Activated CD4-positive, alpha-beta T cell treated with anti-CD3 and anti-CD28 coated beads, Interleukin-2, amount 10 ng/mL, durations not matched to agents 24 days and 14 days (primary cell): ENCODE measurements around the gene R3HDM2. TPM values are rescaled to one million over a fixed set of nuclear protein-coding genes. Genes with fewer than 3 reads are reported as not detected.
"Not testable (repeated sequence)": the region's sequence is repeated elsewhere in the genome, so short reads cannot be mapped to it uniquely, and the experiment has no call there.

Experiments
- DNase-seq: peaks from one replicate; pipeline ENCODE4 v3.0.0; 2022
- H3K27ac Mint-ChIP-seq: one replicate; pipeline ENCODE4 v1.8.0; 2022; ENCODE audit warnings: mild to moderate bottlenecking, mixed read lengths
- H3K27me3 Mint-ChIP-seq: one replicate; pipeline ENCODE4 v1.8.0; 2022; ENCODE audit warnings: mixed read lengths
- H3K36me3 Mint-ChIP-seq: one replicate; pipeline ENCODE4 v1.8.0; 2022; ENCODE audit warnings: low read depth, mild to moderate bottlenecking, mixed read lengths
- H3K4me1 Mint-ChIP-seq: one replicate; pipeline ENCODE4 v1.8.0; 2021; ENCODE audit warnings: mixed read lengths
- H3K4me3 Mint-ChIP-seq: one replicate; pipeline ENCODE4 v1.8.0; 2022; ENCODE audit warnings: mild to moderate bottlenecking, moderate library complexity, mixed read lengths
- H3K9me3 Mint-ChIP-seq: one replicate; pipeline ENCODE4 v1.8.0; 2021; ENCODE audit warnings: mixed read lengths
- intact Hi-C: fragments of 100-400 bp; cut with micrococcal nuclease; formaldehyde crosslinking; loops from one replicate; pipeline ENCODE4 v1.15.1; 2023
- total RNA-seq: library from RNA; stranded (reverse); gene quantifications from 2 replicates; pipeline ENCODE4 v1.2.3, GENCODE V29; 2022

Gene R3HDM2
- total RNA-seq, 1 donor from 2014 or later: 45.8 TPM

DNA sequence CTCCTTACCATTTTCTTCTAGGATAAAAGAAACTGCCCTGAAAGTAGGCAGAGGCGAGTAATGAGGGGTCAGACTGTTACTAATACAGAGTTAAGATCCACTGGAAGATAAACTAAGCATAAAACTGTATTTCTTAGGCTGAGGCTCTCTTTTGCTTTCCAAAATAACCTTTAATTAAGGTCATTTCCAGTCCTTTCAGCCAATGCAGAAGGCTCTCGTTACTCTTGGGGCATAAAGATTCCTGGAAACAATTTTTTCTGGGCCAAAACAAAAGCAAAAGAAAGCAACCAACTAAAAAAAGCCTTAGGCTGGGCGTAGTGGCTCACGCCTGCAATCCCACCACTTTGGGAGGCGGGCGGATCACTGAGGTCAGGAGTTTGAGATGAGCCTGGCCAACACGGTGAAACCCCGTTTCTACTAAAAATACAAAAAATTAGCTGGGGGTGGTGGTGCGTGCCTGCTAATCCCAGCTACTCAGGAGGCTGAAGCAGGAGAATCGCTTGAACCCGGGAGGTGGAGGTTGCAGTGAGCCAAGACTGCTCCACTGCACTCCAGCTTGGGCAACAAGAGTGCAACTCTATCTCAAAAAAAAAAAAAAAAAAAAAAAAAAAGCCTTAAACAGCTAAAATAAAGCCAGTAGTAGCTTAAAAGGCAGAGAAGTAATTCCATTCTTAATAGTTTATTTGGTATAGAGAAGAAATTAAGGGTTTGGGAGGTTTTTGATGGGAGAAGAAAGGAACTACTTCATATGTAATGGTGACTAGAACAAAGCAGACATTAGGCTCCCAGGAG is 111.0 kb downstream of the R3HDM2 start:
- no peak for DNase-seq
- no peak overlapping the region for H3K27ac Mint-ChIP-seq
- no peaks in the 10 kb centered on the region for H3K27me3 Mint-ChIP-seq
- peaks cover 2% of the 10 kb centered on the region for H3K4me1 Mint-ChIP-seq
- peaks cover 2% of the 10 kb centered on the region for H3K36me3 Mint-ChIP-seq
- intact Hi-C loops: no loop called here
- H3K4me3 Mint-ChIP-seq: no peak overlapping the region
- H3K9me3 Mint-ChIP-seq: no peaks in the 10 kb centered on the region

DNA sequence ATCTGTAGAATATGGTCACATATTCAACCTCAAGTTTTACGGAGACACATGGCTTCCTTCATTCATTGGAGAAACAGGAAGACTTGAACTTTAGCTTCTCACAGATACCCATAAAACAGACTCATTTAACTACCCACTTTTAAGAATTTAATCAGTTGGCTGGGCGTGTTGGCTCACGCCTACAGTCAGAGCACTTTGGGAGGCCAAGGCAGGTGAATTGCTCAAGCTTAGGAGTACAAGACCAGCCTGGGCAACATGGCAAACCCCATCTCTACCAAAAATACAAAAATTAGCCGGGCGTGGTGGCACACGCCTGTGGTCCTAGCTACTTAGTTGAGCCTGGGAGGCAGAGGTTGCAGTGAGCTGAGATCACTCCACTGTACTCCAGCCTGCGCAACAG is 115.2 kb downstream of the R3HDM2 start:
- H3K4me1 Mint-ChIP-seq: peaks cover 4% of the 10 kb centered on the region
- H3K9me3 Mint-ChIP-seq: no peaks in the 10 kb centered on the region
- no peaks in the 10 kb centered on the region for H3K27me3 Mint-ChIP-seq
- peaks cover 2% of the 10 kb centered on the region for H3K36me3 Mint-ChIP-seq
- intact Hi-C loops: no loop called here
- H3K4me3 Mint-ChIP-seq: no peak overlapping the region
- no peak overlapping the region for H3K27ac Mint-ChIP-seq
- no peak for DNase-seq

DNA sequence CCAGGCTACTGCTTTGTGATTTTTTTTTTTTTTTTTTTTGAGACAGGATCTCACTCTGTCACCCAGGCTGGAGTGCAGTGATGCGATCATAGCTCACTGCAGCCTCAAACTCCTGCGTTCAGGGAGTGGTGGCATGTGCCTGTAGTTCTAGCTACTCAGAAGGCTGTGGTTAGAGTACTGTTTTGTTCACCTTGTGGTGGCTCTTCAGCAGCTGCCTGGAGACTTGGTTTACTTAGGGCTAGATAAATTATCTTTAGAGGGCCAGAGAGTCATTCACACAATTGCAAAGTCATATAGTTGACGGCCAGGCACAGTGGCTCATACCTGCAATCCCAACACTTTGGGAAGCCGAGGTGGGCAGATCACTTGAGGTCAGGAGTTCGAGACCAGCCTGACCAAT is 118.6 kb downstream of the R3HDM2 start:
- H3K4me1 Mint-ChIP-seq, H3K4me3 Mint-ChIP-seq, H3K9me3 Mint-ChIP-seq, H3K27ac Mint-ChIP-seq, intact Hi-C loops, H3K27me3 Mint-ChIP-seq, DNase-seq, H3K36me3 Mint-ChIP-seq: not testable (repeated sequence)

- peaks cover 6% of the 10 kb centered on the region for H3K4me1 Mint-ChIP-seq
- H3K27ac Mint-ChIP-seq: no peak overlapping the region
- no peak overlapping the region for H3K4me3 Mint-ChIP-seq
- DNase-seq: no peak
- H3K9me3 Mint-ChIP-seq: no peaks in the 10 kb centered on the region
- no peaks in the 10 kb centered on the region for H3K27me3 Mint-ChIP-seq
- peaks cover 16% of the 10 kb centered on the region for H3K36me3 Mint-ChIP-seq
- intact Hi-C loops: no loop called here
Measured at GRCh38 chr12:57309420-57309819, 121.4 kb downstream of the R3HDM2 start.

GRCh38 chr12:57300961-57301584 is 129.8 kb downstream of the R3HDM2 start:
- DNase-seq: no peak
- intact Hi-C loops: no loop called here
- H3K9me3 Mint-ChIP-seq: no peaks in the 10 kb centered on the region
- no peaks in the 10 kb centered on the region for H3K27me3 Mint-ChIP-seq
- H3K4me1 Mint-ChIP-seq: no peaks in the 10 kb centered on the region
- H3K36me3 Mint-ChIP-seq: peaks cover 40% of the 10 kb centered on the region
- no peak overlapping the region for H3K4me3 Mint-ChIP-seq
- H3K27ac Mint-ChIP-seq: no peak overlapping the region

GRCh38 chr12:57299514-57300016 is 131.3 kb downstream of the R3HDM2 start:
- H3K36me3 Mint-ChIP-seq: peaks cover 42% of the 10 kb centered on the region
- H3K27me3 Mint-ChIP-seq: no peaks in the 10 kb centered on the region
- no peak overlapping the region for H3K4me3 Mint-ChIP-seq
- H3K9me3 Mint-ChIP-seq: no peaks in the 10 kb centered on the region
- intact Hi-C loops: no loop called here
- no peak overlapping the region for H3K27ac Mint-ChIP-seq
- H3K4me1 Mint-ChIP-seq: no peaks in the 10 kb centered on the region
- DNase-seq: no peak

DNA sequence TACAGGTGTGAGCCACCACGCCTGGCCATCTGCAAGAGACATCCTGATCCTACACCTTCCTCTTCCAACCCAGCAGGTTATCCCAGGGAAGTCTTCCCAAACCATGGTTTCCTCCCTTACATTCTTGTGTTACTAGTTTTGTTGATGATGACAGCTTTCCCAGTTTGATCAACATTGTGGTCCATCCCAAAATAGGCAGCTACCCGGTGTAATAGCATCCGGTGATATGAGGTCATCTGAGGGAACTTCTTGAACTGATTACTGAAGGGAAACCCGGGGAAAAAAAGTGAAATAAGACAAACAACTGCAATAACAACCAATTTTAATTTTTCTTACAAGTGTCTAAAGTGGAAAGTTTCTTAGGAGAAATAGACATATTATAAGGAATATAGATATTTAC is 134.6 kb downstream of the R3HDM2 start:
- no peak overlapping the region for H3K27ac Mint-ChIP-seq
- H3K27me3 Mint-ChIP-seq: no peaks in the 10 kb centered on the region
- peaks cover 37% of the 10 kb centered on the region for H3K36me3 Mint-ChIP-seq
- no peaks in the 10 kb centered on the region for H3K4me1 Mint-ChIP-seq
- H3K4me3 Mint-ChIP-seq: no peak overlapping the region
- no peak for DNase-seq
- intact Hi-C loops: no loop called here
- no peaks in the 10 kb centered on the region for H3K9me3 Mint-ChIP-seq

GRCh38 chr12:57282073-57282472 is 148.8 kb downstream of the R3HDM2 start:
- peaks cover 62% of the 10 kb centered on the region for H3K36me3 Mint-ChIP-seq
- DNase-seq, H3K27ac Mint-ChIP-seq, H3K9me3 Mint-ChIP-seq, H3K27me3 Mint-ChIP-seq, intact Hi-C loops, H3K4me3 Mint-ChIP-seq: not testable (repeated sequence)
- H3K4me1 Mint-ChIP-seq: peaks cover 18% of the 10 kb centered on the region

GRCh38 chr12:57280211-57281062 is 150.4 kb downstream of the R3HDM2 start:
- H3K27me3 Mint-ChIP-seq: no peaks in the 10 kb centered on the region
- H3K9me3 Mint-ChIP-seq: no peaks in the 10 kb centered on the region
- DNase-seq: peak; percentile 90
- peak overlapping the region; percentile 68 for H3K4me3 Mint-ChIP-seq
- intact Hi-C loops: loop anchor here (1.0 to 2.0 kb wide), 2 partner anchors 150 to 178 kb away; partner anchors contain the start of gene GLI1
- H3K36me3 Mint-ChIP-seq: peaks cover 61% of the 10 kb centered on the region
- H3K27ac Mint-ChIP-seq: peak overlapping the region; percentile 91
- peaks cover 20% of the 10 kb centered on the region for H3K4me1 Mint-ChIP-seq

- Mint-ChIP-seq H3K27ac (peak overlapping the region; percentile 35), H3K27me3 (no peaks in the 10 kb centered on the region), H3K4me1 (peaks cover 21% of the 10 kb centered on the region), H3K9me3 (no peaks in the 10 kb centered on the region), H3K36me3 (peaks cover 61% of the 10 kb centered on the region), H3K4me3 (no peak overlapping the region)
- intact Hi-C loops: no loop called here
- no peak for DNase-seq
Measured at GRCh38 chr12:57278465-57279381, 152.1 kb downstream of the R3HDM2 start.

DNA sequence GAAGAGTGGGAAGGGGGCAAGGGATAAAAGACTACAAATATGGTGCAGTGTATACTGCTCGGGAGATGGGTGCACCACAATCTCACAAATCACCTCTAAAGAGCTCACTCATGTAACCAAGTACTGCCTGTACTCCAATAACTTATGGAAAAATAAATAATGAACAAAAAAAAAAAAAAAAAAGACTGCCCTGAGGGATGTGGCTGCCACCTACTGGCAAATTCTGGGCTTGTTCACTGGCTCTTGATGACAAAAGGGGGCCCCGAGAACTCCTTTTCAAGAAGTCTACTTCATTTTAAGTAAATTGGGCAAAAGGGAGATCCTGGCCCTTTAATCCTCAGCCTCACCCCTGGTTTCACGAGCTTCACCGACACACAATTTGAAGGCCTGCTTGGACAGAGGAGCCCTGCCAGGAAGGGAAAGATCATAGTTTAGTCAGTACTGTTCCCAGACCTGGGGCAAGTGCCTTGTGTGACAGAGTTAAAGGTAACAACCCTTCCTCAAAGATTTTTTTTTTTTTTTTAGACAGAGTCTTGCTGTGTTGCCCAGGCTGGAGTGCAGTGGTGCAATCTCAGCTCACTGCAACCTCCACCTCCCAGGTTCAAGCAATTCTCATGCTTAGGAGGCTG is 153.8 kb downstream of the R3HDM2 start:
- peaks cover 58% of the 10 kb centered on the region for H3K36me3 Mint-ChIP-seq

DNA sequence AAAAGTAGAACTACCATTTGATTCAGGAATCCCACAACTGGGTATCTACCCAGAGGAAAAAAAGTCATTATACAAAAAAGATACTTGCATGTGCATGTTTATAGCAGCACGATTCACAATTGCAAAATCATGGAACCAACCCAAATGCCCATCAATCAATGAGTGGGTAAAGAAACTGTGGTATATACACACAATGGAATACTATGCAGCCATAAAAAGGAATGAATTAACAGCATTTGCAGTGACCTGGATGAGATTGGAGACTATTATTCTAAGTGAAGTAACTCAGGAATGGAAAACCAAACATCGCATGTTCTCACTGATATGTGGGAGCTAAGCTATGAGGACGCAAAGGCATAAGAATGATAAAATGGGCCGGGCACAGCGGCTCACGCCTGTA is 154.6 kb downstream of the R3HDM2 start:
- H3K27ac Mint-ChIP-seq, intact Hi-C loops, H3K9me3 Mint-ChIP-seq, H3K27me3 Mint-ChIP-seq, H3K4me3 Mint-ChIP-seq, DNase-seq: not testable (repeated sequence)
- H3K4me1 Mint-ChIP-seq: peaks cover 24% of the 10 kb centered on the region
- peaks cover 59% of the 10 kb centered on the region for H3K36me3 Mint-ChIP-seq

More for the DNA sequence above, 153.8 kb downstream of the R3HDM2 start:
- Mint-ChIP-seq H3K27ac (no peak overlapping the region), H3K27me3 (no peaks in the 10 kb centered on the region), H3K4me3 (no peak overlapping the region), H3K4me1 (peaks cover 21% of the 10 kb centered on the region), H3K9me3 (no peaks in the 10 kb centered on the region)
- intact Hi-C loops: no loop called here
- DNase-seq: peak; percentile 67

DNA sequence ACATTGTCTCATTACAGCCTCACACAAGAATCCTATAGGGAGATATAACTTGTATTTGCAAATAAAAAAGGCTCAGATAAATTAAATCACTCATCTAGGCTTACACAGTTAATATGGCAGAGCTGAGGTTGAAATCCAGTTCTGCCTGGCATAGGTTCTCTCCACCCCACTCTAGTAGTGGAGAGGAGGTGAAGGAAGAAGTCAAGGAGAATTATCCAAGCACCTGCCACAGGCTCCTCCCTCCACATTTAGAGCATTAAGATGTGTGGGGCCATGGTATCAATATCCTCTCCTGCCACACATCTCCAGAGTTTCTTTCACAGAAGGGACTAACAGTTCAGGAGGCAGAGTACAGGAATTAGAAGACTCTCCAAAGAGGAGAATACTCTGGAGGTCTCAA is 157.3 kb downstream of the R3HDM2 start:
- Mint-ChIP-seq H3K4me1 (peaks cover 8% of the 10 kb centered on the region), H3K27me3 (no peaks in the 10 kb centered on the region), H3K27ac (no peak overlapping the region), H3K36me3 (peaks cover 57% of the 10 kb centered on the region), H3K4me3 (no peak overlapping the region), H3K9me3 (no peaks in the 10 kb centered on the region)
- intact Hi-C loops: no loop called here
- DNase-seq: no peak
